Naive thymus-derived CD8-positive, alpha-beta T cell (primary cell): ENCODE data around the gene ACTN2. TPM values are rescaled to one million over a fixed set of nuclear protein-coding genes. Genes with fewer than 3 reads are reported as not detected.

Source experiments
- ATAC-seq, 2 donors: fragments of 150-1000 bp; cut with Tn5 transposase in 1 of 2; sonication (Bioruptor Pico), chemical (Tn5 transposase) in 1 of 2; 1 replicate in 1 of 2; 2 replicates in 1 of 2; pipeline ENCODE4 v1.10.0; 2021; ENCODE audit warnings: mild to moderate bottlenecking in 2 of 2, moderate library complexity in 2 of 2
- POLR2A ChIA-PET: fragments of 350-600 bp; sonication (Branson Sonifier 250); formaldehyde crosslinking; loops from one replicate; lab custom pipeline; 2021; ENCODE audit warnings: antibody characterized with exemption; lab: Charles Lee
- DNase-seq, 10 donors: peaks; one replicate each; pipeline versions ENCODE4 v3.0.0 to v3.0.0-alpha.2; 2020 to 2022
- H3K27ac Mint-ChIP-seq, 10 donors: one replicate each; pipeline ENCODE4 v1.8.0; 2020 to 2022; ENCODE audit warnings: mild to moderate bottlenecking in 10 of 10, mixed read lengths in 10 of 10, moderate library complexity in 4 of 10, inconsistent platforms in 1 of 10
- H3K27me3 Mint-ChIP-seq, 5 donors: one replicate each; pipeline ENCODE4 v1.8.0; 2021 to 2022; ENCODE audit warnings: mixed read lengths in 5 of 5
- H3K36me3 Mint-ChIP-seq, 3 donors: one replicate each; pipeline ENCODE4 v1.8.0; 2020 to 2022; ENCODE audit warnings: mixed read lengths in 3 of 3, mild to moderate bottlenecking in 2 of 3, inconsistent platforms in 1 of 3
- H3K4me1 Mint-ChIP-seq, 4 donors: one replicate each; pipeline ENCODE4 v1.8.0; 2021 to 2022; ENCODE audit warnings: mixed read lengths in 4 of 4
- H3K4me3 Mint-ChIP-seq, 10 donors: one replicate each; pipeline ENCODE4 v1.8.0; 2020 to 2022; ENCODE audit warnings: mild to moderate bottlenecking in 10 of 10, mixed read lengths in 10 of 10, moderate library complexity in 6 of 10, inconsistent platforms in 1 of 10
- H3K9me3 Mint-ChIP-seq, 9 donors: one replicate each; pipeline ENCODE4 v1.8.0; 2020 to 2022; ENCODE audit warnings: mixed read lengths in 9 of 9, mild to moderate bottlenecking in 3 of 9, inconsistent platforms in 1 of 9, moderate library complexity in 1 of 9
- polyA plus RNA-seq, 3 donors: library from polyadenylated mRNA; unstranded; fragments of 300-500 nt; fragmentation: Illumina TruSeq; gene quantifications; one replicate each; pipeline ENCODE4 v1.2.3, GENCODE V29; 2021
- total RNA-seq, 8 experiments: library from RNA in 2 of 8; stranded (reverse) in 2 of 8; gene quantifications; one replicate each; pipeline ENCODE4 v1.2.3 and lab custom pipeline; 2021 to 2026

ACTN2 gene
- total and polyA plus RNA-seq, 5 experiments from 2014 or later, result 0.36 TPM; not detected in 4

DNA sequence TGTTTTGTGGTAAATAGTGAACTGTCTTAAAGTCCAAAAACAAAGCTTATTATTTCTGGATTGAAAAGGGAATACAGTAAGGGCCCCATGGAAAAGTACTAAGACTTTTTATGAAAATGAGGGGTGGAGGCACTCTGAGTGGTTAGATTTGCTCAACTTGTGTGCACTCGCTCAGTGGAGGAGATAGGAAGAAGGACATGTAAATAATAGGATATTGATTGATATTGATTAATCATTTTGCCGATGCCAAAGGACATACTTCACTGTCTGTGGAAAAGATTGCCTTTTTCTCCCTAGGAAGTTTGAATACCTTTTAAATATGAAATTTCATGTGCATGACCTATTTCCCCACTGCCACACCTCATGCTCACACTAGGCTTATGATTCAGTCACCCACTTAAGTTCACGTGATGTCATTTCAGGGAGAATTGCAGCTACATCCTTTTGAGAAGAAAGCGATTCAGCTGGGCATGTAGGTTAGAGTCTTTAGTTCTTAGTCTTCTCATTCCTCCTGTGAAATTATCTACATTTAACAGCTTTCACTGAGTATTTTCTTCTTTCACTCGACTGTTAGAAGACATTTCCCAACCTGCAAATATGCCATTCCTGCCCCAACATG lies 113.8 kb downstream of the ACTN2 start:
- POLR2A ChIA-PET, result interaction anchor here (0.5 kb wide), 1 partner anchor 15 kb away, joined by 3 read pairs; no protein-coding TSS in a partner anchor
- H3K4me1 Mint-ChIP-seq, result peaks cover 49 to 74% (median 67%) of the 10 kb centered on the region in 4 donors

GRCh38 chr1:236800623-236801022 lies 114.3 kb downstream of the ACTN2 start:
- H3K27ac Mint-ChIP-seq, result peak overlapping the region in 3 of 10 donors; percentile 4 to 30 (median 16)
- no peaks in the 10 kb centered on the region for H3K27me3 Mint-ChIP-seq
- DNase-seq (no peak), ATAC-seq (no peak)
- peaks cover 0 to 38% (median 8%) of the 10 kb centered on the region in 3 donors for H3K36me3 Mint-ChIP-seq
- no peaks in the 10 kb centered on the region for H3K9me3 Mint-ChIP-seq
- peaks cover 49 to 78% (median 72%) of the 10 kb centered on the region in 4 donors for H3K4me1 Mint-ChIP-seq
- H3K4me3 Mint-ChIP-seq, result no peak overlapping the region
- POLR2A ChIA-PET, result interaction anchor here (0.5 kb wide), 1 partner anchor 16 kb away, joined by 3 read pairs; no protein-coding TSS in a partner anchor

More for the DNA sequence above, 113.8 kb downstream of the ACTN2 start:
- Mint-ChIP-seq H3K27me3 (no peaks in the 10 kb centered on the region), H3K36me3 (peaks cover 0 to 33% (median 7%) of the 10 kb centered on the region in 3 donors), H3K27ac (peak overlapping the region in 5 of 10 donors; percentile 4 to 35 (median 25)), H3K9me3 (no peaks in the 10 kb centered on the region), H3K4me3 (peak overlapping the region in 3 of 10 donors; percentile 7 to 27 (median 8))
- ATAC-seq (no peak), DNase-seq (no peak)

GRCh38 chr1:236802264-236802663 lies 116.0 kb downstream of the ACTN2 start:
- peaks cover 0 to 53% (median 11%) of the 10 kb centered on the region in 3 donors for H3K36me3 Mint-ChIP-seq

DNA sequence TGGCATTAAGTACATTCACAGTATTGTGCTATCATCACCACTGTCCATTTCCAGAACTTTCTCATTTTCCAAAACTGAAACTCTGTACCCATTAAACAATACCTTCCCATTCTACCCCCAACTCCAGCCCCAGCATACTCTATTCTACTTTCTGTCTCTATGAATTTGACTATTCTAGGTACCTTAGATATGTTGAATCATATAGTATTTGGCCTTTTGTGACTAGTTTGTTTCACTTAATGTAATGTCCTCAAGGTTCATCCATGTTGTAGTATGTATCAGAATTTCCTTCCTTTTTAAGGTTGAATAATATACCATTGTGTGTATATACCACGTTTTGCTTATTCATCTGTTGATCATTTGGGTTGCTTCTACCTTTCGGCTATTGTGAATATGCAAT lies 120.3 kb downstream of the ACTN2 start:
- Mint-ChIP-seq H3K4me1 (peaks cover 22 to 46% (median 28%) of the 10 kb centered on the region in 4 donors), H3K27me3 (no peaks in the 10 kb centered on the region), H3K36me3 (peaks cover 5 to 89% (median 29%) of the 10 kb centered on the region in 3 donors), H3K4me3 (no peak overlapping the region), H3K9me3 (no peaks in the 10 kb centered on the region), H3K27ac (no peak overlapping the region)
- POLR2A ChIA-PET, result no interaction called here
- ATAC-seq (no peak), DNase-seq (no peak)

More at GRCh38 chr1:236802264-236802663, 116.0 kb downstream of the ACTN2 start:
- H3K4me3 Mint-ChIP-seq, result peak overlapping the region in 4 of 10 donors; percentile 1 to 48 (median 30)
- peak overlapping the region in 5 of 10 donors; percentile 11 to 43 (median 27) for H3K27ac Mint-ChIP-seq
- no peaks in the 10 kb centered on the region for H3K9me3 Mint-ChIP-seq
- POLR2A ChIA-PET, result no interaction called here
- H3K27me3 Mint-ChIP-seq, result no peaks in the 10 kb centered on the region
- ATAC-seq (no peak), DNase-seq (no peak)
- peaks cover 40 to 76% (median 60%) of the 10 kb centered on the region in 4 donors for H3K4me1 Mint-ChIP-seq

DNA sequence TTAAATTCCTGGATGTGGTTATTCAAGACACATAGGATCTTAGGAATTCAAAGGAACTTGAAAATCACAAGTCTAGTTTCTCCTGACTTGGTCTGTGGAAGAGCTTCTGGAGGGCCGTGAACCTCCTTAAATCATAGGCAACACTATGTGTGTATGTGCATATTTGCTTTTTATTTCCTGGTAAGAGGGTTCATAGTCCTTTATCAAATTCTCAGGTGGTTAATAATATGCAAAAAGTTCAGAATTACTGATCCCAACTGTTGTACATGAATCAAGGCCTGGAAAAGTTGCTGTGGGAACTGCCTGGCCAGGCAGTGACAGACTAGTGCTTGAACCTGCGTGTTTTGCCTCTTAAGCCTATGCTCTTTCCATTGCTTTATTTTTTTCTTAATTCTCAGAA lies 121.7 kb downstream of the ACTN2 start:
- Mint-ChIP-seq H3K9me3 (no peaks in the 10 kb centered on the region), H3K27me3 (no peaks in the 10 kb centered on the region), H3K4me3 (no peak overlapping the region), H3K27ac (no peak overlapping the region), H3K4me1 (peaks cover 8 to 33% (median 16%) of the 10 kb centered on the region in 4 donors), H3K36me3 (peaks cover 10 to 92% (median 34%) of the 10 kb centered on the region in 3 donors)
- POLR2A ChIA-PET, result no interaction called here
- no peak for DNase-seq
- ATAC-seq, result no peak

DNA sequence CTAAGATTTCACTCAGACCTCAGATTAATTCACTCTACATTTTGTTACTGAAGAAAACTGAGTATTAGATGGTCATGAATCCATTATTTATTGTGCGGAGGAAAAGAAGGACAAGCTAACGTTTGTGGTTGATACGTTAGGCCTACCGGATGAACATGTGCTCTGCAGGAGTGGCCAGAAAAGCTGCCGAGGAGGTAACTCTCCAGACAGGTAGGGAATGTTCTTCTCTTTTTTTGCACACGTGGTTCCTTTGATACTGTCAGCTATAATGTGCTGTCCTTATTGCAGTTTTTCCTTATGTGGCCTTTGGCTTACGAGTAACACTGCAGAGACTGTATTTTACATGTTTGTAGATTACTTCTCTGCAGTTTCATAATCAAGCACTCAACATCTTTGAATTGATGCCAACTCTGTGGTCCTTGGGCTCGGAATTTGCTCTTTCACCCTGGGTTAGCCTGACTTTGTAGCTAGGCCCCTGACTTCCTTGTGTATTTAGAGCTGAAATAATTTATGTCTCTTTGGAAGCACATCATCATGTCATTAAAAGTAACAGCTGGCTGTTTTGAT lies 122.3 kb downstream of the ACTN2 start:
- POLR2A ChIA-PET, result interaction anchor here (0.6 kb wide), 1 partner anchor 19 kb away, joined by 4 read pairs; no protein-coding TSS in a partner anchor
- DNase-seq (no peak), ATAC-seq (no peak)
- H3K4me3 Mint-ChIP-seq, result no peak overlapping the region
- H3K9me3 Mint-ChIP-seq, result no peaks in the 10 kb centered on the region
- H3K36me3 Mint-ChIP-seq, result peaks cover 10 to 93% (median 35%) of the 10 kb centered on the region in 3 donors
- peaks cover 8 to 26% (median 13%) of the 10 kb centered on the region in 4 donors for H3K4me1 Mint-ChIP-seq
- no peak overlapping the region for H3K27ac Mint-ChIP-seq
- H3K27me3 Mint-ChIP-seq, result no peaks in the 10 kb centered on the region

- peak overlapping the region in 2 of 10 donors; percentile 4 to 80 for H3K27ac Mint-ChIP-seq
- POLR2A ChIA-PET, result interaction anchor here (0.6 kb wide), 1 partner anchor 20 kb away, joined by 4 read pairs; no protein-coding TSS in a partner anchor
- no peaks in the 10 kb centered on the region for H3K9me3 Mint-ChIP-seq
- H3K27me3 Mint-ChIP-seq, result no peaks in the 10 kb centered on the region
- ATAC-seq, result no peak
- H3K4me1 Mint-ChIP-seq, result peaks cover 8 to 21% (median 13%) of the 10 kb centered on the region in 4 donors
- no peak for DNase-seq
- H3K36me3 Mint-ChIP-seq, result peaks cover 10 to 94% (median 38%) of the 10 kb centered on the region in 3 donors
- H3K4me3 Mint-ChIP-seq, result no peak overlapping the region
Measured at GRCh38 chr1:236809148-236809547, 122.8 kb downstream of the ACTN2 start.

- H3K9me3 Mint-ChIP-seq, result no peaks in the 10 kb centered on the region
- H3K27ac Mint-ChIP-seq, result peak overlapping the region in 1 of 10 donors; percentile 34
- H3K4me3 Mint-ChIP-seq, result no peak overlapping the region
- DNase-seq (no peak), ATAC-seq (no peak)
- POLR2A ChIA-PET, result no interaction called here
- peaks cover 10 to 94% (median 36%) of the 10 kb centered on the region in 3 donors for H3K36me3 Mint-ChIP-seq
- peaks cover 6 to 19% (median 10%) of the 10 kb centered on the region in 4 donors for H3K4me1 Mint-ChIP-seq
- no peaks in the 10 kb centered on the region for H3K27me3 Mint-ChIP-seq
Measured at GRCh38 chr1:236810018-236810417, 123.7 kb downstream of the ACTN2 start.

GRCh38 chr1:236812334-236813030 lies 126.2 kb downstream of the ACTN2 start:
- H3K4me1 Mint-ChIP-seq, result peaks cover 0 to 7% (median 2%) of the 10 kb centered on the region in 4 donors
- POLR2A ChIA-PET, result no interaction called here

More at GRCh38 chr1:236812334-236813030, 126.2 kb downstream of the ACTN2 start:
- H3K27ac Mint-ChIP-seq, result peak overlapping the region in 1 of 10 donors; percentile 27
- ATAC-seq (no peak), DNase-seq (no peak)
- H3K36me3 Mint-ChIP-seq, result peaks cover 10 to 94% (median 43%) of the 10 kb centered on the region in 3 donors
- H3K27me3 Mint-ChIP-seq, result no peaks in the 10 kb centered on the region
- H3K4me3 Mint-ChIP-seq, result no peak overlapping the region
- H3K9me3 Mint-ChIP-seq, result no peaks in the 10 kb centered on the region

Other genes starting within 250 kb of the ACTN2 start
- 100 to 1,000 TPM; 102 to 113 TPM for gene LGALS8, start 162.5 kb upstream of the ACTN2 start, total RNA-seq
- gene LGALS8, start 162.5 kb upstream of the ACTN2 start, polyA plus RNA-seq, result 10 to 100 TPM; 29.3 to 40.8 (median 36.3) TPM
- gene HEATR1, start 82.0 kb upstream of the ACTN2 start, total RNA-seq, result 10 to 100 TPM; 50.6 to 50.9 TPM
- 10 to 100 TPM; 11.0 to 14.1 (median 12.1) TPM for gene HEATR1, start 82.0 kb upstream of the ACTN2 start, polyA plus RNA-seq
- gene MTR, start 108.8 kb downstream of the ACTN2 start, total RNA-seq, result 10 to 100 TPM; 67.1 to 67.9 TPM
- gene MTR, start 108.8 kb downstream of the ACTN2 start, polyA plus RNA-seq, result 10 to 100 TPM; 14.8 to 25.6 (median 18.3) TPM